Urinary bladder (tissue), 4 donors: Measurements from ENCODE around the gene GPR158. TPM values are rescaled to one million over a fixed set of nuclear protein-coding genes. Genes with fewer than 3 reads are reported as not detected.
"Not testable (repeated sequence)": the region's sequence is repeated elsewhere in the genome, so short reads cannot be mapped to it uniquely, and the experiment has no call there.

ENCODE experiments used
- DNase-seq: peaks from one replicate; pipeline ENCODE4 v3.0.0-alpha.2; 2015; ENCODE audit errors: extremely low spot score
- H3K27ac ChIP-seq: one replicate; pipeline ENCODE4 v1.5.1; 2013; ENCODE audit warnings: low read depth, mild to moderate bottlenecking, moderate library complexity
- H3K36me3 ChIP-seq: one replicate; pipeline ENCODE4 v1.6.1; 2013; ENCODE audit warnings: mild to moderate bottlenecking, moderate library complexity; ENCODE audit not compliant: insufficient read depth
- H3K4me1 ChIP-seq: one replicate; pipeline ENCODE4 v1.6.1; 2013; ENCODE audit warnings: mild to moderate bottlenecking, moderate library complexity; ENCODE audit not compliant: insufficient read depth
- H3K4me3 ChIP-seq: one replicate; pipeline ENCODE4 v1.5.1; 2013; ENCODE audit warnings: low read depth, low read length
- WGBS: extraction: QIAGEN DNeasy Blood & Tissue Kit; methylation state at CpG from one replicate; pipeline ENCODE4 v1.1.7; 2013; 5-methylcytosine and 5-hydroxymethylcytosine counted together
- polyA plus RNA-seq: library from polyadenylated mRNA; stranded (reverse); fragments of 200-250 nt; gene quantifications from one replicate; pipeline ENCODE4 v1.2.3, GENCODE V29; 2013
- total RNA-seq: library from RNA; depleted of rRNA; stranded (reverse); fragments of >200 nt; gene quantifications from one replicate; pipeline ENCODE4 v1.2.3, GENCODE V29; 2014
- donor health status: healthy with polysubstance abuse.
- donor health status: healthy.

GPR158 gene
- total and polyA plus RNA-seq, 2 donors, result 0.14 to 0.69 TPM

- Histone ChIP-seq H3K36me3 (no peaks in the 10 kb centered on the region), H3K4me3 (no peak overlapping the region), H3K4me1 (no peaks in the 10 kb centered on the region), H3K27ac (no peak overlapping the region)
- 74% methylated on average over 1 of the region's 1 CpG for WGBS
- DNase-seq, result no peak
Measured at GRCh38 chr10:25296324-25296723, 121.5 kb downstream of the GPR158 start.

GRCh38 chr10:25297466-25297865 is 122.7 kb downstream of the GPR158 start:
- 51% methylated on average over 4 of the region's 4 CpGs for WGBS
- Histone ChIP-seq H3K36me3 (no peaks in the 10 kb centered on the region), H3K4me3 (no peak overlapping the region), H3K27ac (no peak overlapping the region), H3K4me1 (no peaks in the 10 kb centered on the region)
- DNase-seq, result no peak

- Histone ChIP-seq H3K4me3 (no peak overlapping the region), H3K36me3 (no peaks in the 10 kb centered on the region), H3K27ac (no peak overlapping the region), H3K4me1 (no peaks in the 10 kb centered on the region)
- 80% methylated on average over 2 of the region's 2 CpGs for WGBS
- DNase-seq, result no peak
Measured at GRCh38 chr10:25300073-25300472, 125.3 kb downstream of the GPR158 start.

DNA sequence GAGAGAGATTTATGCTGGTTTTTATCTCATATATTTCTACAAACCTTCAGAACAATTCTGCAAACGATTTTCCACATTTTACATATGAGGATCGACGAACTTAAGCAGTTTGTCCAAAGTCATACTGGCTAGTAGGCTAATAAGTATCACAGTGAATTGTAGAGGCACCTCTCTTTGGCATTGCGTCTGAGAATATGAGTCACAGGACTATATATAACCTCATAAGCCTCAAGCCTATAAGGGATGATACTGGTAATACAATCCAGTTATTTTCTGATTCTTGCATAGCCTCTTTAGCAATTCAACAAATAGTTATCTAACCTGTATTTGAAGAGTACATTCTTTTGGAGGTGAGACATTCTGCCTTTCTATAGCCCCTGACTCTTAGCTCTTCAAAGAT is 129.8 kb downstream of the GPR158 start:
- no peak overlapping the region for H3K27ac ChIP-seq
- WGBS, result 77% methylated on average over 4 of the region's 4 CpGs
- no peaks in the 10 kb centered on the region for H3K4me1 ChIP-seq
- DNase-seq, result no peak
- H3K36me3 ChIP-seq, result no peaks in the 10 kb centered on the region
- H3K4me3 ChIP-seq, result no peak overlapping the region

- no peaks in the 10 kb centered on the region for H3K36me3 ChIP-seq
- no peaks in the 10 kb centered on the region for H3K4me1 ChIP-seq
- H3K27ac ChIP-seq, result no peak overlapping the region
- no peak for DNase-seq
- 85% methylated on average over 1 of the region's 1 CpG for WGBS
- no peak overlapping the region for H3K4me3 ChIP-seq
Measured at GRCh38 chr10:25306386-25306785, 131.6 kb downstream of the GPR158 start.

GRCh38 chr10:25308278-25308677 is 133.5 kb downstream of the GPR158 start:
- DNase-seq, result no peak
- no peak overlapping the region for H3K27ac ChIP-seq
- no peak overlapping the region for H3K4me3 ChIP-seq
- H3K36me3 ChIP-seq, result no peaks in the 10 kb centered on the region
- WGBS, result 65% methylated on average over 3 of the region's 3 CpGs
- H3K4me1 ChIP-seq, result no peaks in the 10 kb centered on the region

DNA sequence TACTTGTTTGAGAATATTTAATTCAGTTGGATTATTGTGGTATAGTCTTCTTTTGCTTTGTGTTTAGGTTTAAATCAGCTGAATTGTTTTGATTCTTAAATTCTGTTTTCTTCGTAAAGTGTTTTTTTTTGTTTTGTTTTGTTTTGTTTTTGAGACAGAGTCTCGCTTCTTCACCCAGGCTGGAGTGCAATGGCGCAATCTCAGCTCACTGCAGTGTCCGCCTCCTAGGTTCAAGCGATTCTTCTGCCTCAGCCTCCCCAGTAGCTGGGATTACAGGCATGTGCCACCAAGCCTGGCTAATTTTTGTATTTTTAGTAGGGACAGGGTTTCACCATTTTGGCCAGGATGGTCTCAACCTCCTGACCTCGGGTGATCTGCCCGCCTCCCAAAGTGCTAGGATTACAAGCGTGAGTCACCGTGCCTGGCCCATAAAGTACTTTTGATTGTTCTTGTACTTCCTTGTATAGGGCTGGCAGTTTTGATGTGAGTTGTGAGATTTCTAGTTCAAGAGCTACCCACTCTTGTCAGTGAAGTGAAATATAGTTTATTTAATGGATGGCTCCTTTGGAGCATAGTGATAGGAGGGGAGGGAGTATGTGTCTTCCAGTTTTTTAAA is 142.9 kb downstream of the GPR158 start:
- not testable (repeated sequence) for H3K4me3 ChIP-seq, DNase-seq, H3K27ac ChIP-seq, H3K36me3 ChIP-seq, H3K4me1 ChIP-seq
- 78% methylated on average over 9 of the region's 9 CpGs for WGBS

DNA sequence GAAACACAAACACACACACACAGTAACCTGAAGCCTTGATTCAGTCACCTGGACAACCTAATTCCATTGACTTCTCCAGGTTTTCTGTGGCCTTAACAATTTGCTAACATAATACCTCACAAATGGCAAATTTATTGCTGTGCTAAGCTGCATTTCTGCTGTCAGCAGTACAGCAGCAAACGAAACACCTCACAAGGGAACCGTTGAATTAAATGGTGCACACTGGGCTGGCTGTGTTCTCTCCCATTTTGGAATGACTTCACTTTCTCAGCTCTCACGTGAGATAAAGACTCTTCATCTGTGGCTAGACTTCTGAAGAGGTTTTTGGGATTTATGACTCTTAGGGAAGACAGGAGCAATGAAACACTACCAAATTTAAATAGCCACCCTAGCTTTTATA is 152.5 kb downstream of the GPR158 start:
- no peak for DNase-seq
- Histone ChIP-seq H3K4me3 (no peak overlapping the region), H3K36me3 (no peaks in the 10 kb centered on the region), H3K4me1 (no peaks in the 10 kb centered on the region), H3K27ac (no peak overlapping the region)
- 50% methylated on average over 3 of the region's 3 CpGs for WGBS

DNA sequence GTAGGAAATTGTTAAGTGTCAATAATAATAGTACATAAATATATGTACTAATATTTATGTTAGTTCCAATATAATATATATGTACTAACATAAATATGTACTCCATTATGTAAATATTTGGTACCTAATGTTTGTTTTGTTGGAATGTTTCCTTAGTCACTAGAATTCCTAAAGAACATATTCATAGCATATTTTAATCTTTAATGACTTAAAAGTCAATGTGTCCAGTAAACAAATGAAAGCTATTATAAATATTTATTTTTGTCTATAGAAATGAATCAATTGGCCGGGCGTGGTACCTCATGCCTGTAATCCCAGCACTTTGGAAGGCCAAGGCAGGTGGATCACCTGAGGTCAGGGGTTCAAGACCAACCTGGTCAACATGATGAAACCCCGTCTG is 153.6 kb downstream of the GPR158 start:
- Histone ChIP-seq H3K36me3 (no peaks in the 10 kb centered on the region), H3K27ac (no peak overlapping the region), H3K4me1 (no peaks in the 10 kb centered on the region), H3K4me3 (no peak overlapping the region)
- 85% methylated on average over 3 of the region's 3 CpGs for WGBS
- no peak for DNase-seq

DNA sequence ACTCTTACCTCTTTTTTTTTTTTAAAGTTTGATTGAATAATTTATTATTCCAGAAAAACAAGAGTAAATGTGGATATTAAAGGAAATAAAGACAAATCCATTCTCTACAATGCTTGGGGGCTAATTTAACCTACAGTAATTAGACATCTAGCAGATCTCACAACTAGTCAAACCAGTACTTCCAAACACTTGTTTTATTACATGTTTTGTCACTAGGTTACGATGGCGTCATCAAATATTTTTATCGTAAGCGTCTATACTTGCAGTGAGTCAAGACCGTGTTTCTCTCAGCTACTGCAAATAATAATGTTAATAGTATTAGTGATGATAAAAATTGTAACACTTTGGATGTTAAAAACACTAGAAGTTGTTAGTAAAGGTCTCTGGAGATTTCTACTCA is 154.8 kb downstream of the GPR158 start:
- not testable (repeated sequence) for DNase-seq, H3K4me1 ChIP-seq
- 79% methylated on average over 5 of the region's 5 CpGs for WGBS

GRCh38 chr10:25334445-25334844 is 159.6 kb downstream of the GPR158 start:
- H3K36me3 ChIP-seq, result no peaks in the 10 kb centered on the region
- no peak overlapping the region for H3K4me3 ChIP-seq
- no peak for DNase-seq
- no peak overlapping the region for H3K27ac ChIP-seq
- H3K4me1 ChIP-seq, result no peaks in the 10 kb centered on the region
- 91% methylated on average over 2 of the region's 2 CpGs for WGBS

More for the DNA sequence above, 154.8 kb downstream of the GPR158 start:
- H3K36me3 ChIP-seq, H3K27ac ChIP-seq, H3K4me3 ChIP-seq: not testable (repeated sequence)

GRCh38 chr10:25336330-25336729 is 161.5 kb downstream of the GPR158 start:
- Histone ChIP-seq H3K4me3 (no peak overlapping the region), H3K27ac (no peak overlapping the region), H3K4me1 (no peaks in the 10 kb centered on the region), H3K36me3 (no peaks in the 10 kb centered on the region)
- no peak for DNase-seq

GRCh38 chr10:25338271-25338670 is 163.5 kb downstream of the GPR158 start:
- WGBS, result 92% methylated on average over 12 of the region's 12 CpGs

DNA sequence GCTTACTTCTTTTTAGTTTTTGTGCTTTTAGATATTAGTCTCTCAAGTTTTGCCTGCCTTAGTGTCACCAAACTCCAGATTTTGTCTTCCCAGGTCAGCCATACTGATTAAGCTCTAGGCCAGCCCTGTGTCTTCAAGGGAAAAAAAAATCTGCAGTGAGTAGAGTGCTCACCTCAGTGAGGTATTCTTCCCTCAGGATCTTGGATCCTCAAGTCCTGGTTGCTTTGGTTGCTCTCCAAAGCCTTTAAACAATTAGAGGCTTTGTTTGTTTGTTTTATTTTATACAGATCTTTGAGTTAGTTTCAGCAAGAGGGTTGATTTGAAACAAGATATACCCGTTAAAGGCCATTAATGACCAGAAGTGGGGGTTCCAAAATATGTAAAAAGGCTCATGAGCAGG is 165.2 kb downstream of the GPR158 start:
- Histone ChIP-seq H3K27ac (no peak overlapping the region), H3K36me3 (no peaks in the 10 kb centered on the region), H3K4me1 (no peaks in the 10 kb centered on the region), H3K4me3 (no peak overlapping the region)
- WGBS, result 71% methylated on average over 1 of the region's 1 CpG
- DNase-seq, result no peak

More at GRCh38 chr10:25338271-25338670, 163.5 kb downstream of the GPR158 start:
- Histone ChIP-seq H3K4me3 (no peak overlapping the region), H3K27ac (no peak overlapping the region), H3K36me3 (no peaks in the 10 kb centered on the region), H3K4me1 (no peaks in the 10 kb centered on the region)
- DNase-seq, result no peak

DNA sequence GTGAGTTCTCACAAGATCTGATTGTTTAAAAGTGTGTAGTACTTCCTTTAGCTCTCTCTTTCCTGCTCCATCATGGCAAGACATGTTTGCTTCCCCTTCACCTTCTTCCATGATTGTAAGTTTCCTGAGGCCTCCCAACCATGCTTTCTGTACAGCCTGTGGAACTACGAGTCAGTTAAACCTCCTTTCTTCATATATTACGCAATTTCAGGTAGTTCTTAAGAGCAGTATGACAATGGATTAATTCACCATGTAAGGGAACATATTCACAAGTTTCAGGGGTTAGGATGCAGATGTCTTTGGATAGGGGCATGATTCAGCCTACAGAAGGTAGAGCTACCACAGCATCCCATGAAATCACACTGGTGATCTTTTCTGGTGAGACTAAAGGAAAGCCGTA is 174.7 kb downstream of the GPR158 start:
- Histone ChIP-seq H3K27ac (no peak overlapping the region), H3K4me1 (no peaks in the 10 kb centered on the region), H3K4me3 (no peak overlapping the region), H3K36me3 (no peaks in the 10 kb centered on the region)
- no peak for DNase-seq
- WGBS, result 89% methylated on average over 3 of the region's 3 CpGs
